ENCODE measurements around the gene VSIR. TPM values are rescaled to one million over a fixed set of nuclear protein-coding genes. Genes with fewer than 3 reads are reported as not detected.

The VSIR gene
- total and polyA plus RNA-seq, 10 of the 15 experiments (the other 5 are each of a cell fraction or from before 2014, with no cell fraction given) = 0.19 to 12.5 (median 6.7) TPM

- TF ChIP-seq, protein P1, sequence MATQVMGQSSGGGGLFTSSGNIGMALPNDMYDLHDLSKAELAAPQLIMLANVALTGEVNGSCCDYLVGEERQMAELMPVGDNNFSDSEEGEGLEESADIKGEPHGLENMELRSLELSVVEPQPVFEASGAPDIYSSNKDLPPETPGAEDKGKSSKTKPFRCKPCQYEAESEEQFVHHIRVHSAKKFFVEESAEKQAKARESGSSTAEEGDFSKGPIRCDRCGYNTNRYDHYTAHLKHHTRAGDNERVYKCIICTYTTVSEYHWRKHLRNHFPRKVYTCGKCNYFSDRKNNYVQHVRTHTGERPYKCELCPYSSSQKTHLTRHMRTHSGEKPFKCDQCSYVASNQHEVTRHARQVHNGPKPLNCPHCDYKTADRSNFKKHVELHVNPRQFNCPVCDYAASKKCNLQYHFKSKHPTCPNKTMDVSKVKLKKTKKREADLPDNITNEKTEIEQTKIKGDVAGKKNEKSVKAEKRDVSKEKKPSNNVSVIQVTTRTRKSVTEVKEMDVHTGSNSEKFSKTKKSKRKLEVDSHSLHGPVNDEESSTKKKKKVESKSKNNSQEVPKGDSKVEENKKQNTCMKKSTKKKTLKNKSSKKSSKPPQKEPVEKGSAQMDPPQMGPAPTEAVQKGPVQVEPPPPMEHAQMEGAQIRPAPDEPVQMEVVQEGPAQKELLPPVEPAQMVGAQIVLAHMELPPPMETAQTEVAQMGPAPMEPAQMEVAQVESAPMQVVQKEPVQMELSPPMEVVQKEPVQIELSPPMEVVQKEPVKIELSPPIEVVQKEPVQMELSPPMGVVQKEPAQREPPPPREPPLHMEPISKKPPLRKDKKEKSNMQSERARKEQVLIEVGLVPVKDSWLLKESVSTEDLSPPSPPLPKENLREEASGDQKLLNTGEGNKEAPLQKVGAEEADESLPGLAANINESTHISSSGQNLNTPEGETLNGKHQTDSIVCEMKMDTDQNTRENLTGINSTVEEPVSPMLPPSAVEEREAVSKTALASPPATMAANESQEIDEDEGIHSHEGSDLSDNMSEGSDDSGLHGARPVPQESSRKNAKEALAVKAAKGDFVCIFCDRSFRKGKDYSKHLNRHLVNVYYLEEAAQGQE (IDR thresholded peaks at IDR 0.05; ENCODE audit: low read depth, low read length) = no peak
- TF ChIP-seq TAF1 (IDR thresholded peaks at IDR 0.05; ENCODE audit: borderline replicate concordance, low read depth, low read length) = peak; percentile 69
- 0 out of 2 replicates have a peak, but pooled peaks have one; percentile 56 for TF ChIP-seq PKNOX1 (IDR thresholded peaks at IDR 0.05)
- TF ChIP-seq HDAC6 (IDR thresholded peaks at IDR 0.05; ENCODE audit: unreplicated experiment) = no peak
- no peak for TF ChIP-seq FOS (IDR thresholded peaks at IDR 0.05; ENCODE audit: borderline replicate concordance, extremely low read depth, insufficient read length)
- TF ChIP-seq POLR2AphosphoS2 (IDR thresholded peaks at IDR 0.05; ENCODE audit: low read depth, low read length) = peak; percentile 48; the same call in 1 of the 2 replicates
- TF ChIP-seq, protein P2, sequence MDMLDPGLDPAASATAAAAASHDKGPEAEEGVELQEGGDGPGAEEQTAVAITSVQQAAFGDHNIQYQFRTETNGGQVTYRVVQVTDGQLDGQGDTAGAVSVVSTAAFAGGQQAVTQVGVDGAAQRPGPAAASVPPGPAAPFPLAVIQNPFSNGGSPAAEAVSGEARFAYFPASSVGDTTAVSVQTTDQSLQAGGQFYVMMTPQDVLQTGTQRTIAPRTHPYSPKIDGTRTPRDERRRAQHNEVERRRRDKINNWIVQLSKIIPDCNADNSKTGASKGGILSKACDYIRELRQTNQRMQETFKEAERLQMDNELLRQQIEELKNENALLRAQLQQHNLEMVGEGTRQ (IDR thresholded peaks at IDR 0.05; ENCODE audit: borderline replicate concordance, low read depth, low read length) = no peak
- TF ChIP-seq BHLHE40 (IDR thresholded peaks at IDR 0.05; ENCODE audit: borderline replicate concordance in 1 of 2, low read depth in 2 of 2, low read length in 1 of 2) = peak; percentile 73 to 83
- 0 out of 2 replicates have a peak, but pooled peaks have one; percentile 28 for TF ChIP-seq RCOR1 (conservative IDR thresholded peaks at IDR 0.05; ENCODE audit: low read depth, low read length)
- no peak for TF ChIP-seq KAT2A (conservative IDR thresholded peaks at IDR 0.05; ENCODE audit: control insufficient read depth, low read depth, low read length)
- TF ChIP-seq SMAD5 (IDR thresholded peaks at IDR 0.05; ENCODE audit: low read depth) = no peak
- TF ChIP-seq SMARCA5 (IDR thresholded peaks at IDR 0.05) = peak; percentile 96
- peak; percentile 77; the same call in 1 of the 2 replicates for TF ChIP-seq LARP7 (IDR thresholded peaks at IDR 0.05)
- no peak for TF ChIP-seq MYC (IDR thresholded peaks at IDR 0.05; ENCODE audit: insufficient read depth, insufficient read length, insufficient replicate concordance, low read length, severe bottlenecking)
- TF ChIP-seq, protein P3, sequence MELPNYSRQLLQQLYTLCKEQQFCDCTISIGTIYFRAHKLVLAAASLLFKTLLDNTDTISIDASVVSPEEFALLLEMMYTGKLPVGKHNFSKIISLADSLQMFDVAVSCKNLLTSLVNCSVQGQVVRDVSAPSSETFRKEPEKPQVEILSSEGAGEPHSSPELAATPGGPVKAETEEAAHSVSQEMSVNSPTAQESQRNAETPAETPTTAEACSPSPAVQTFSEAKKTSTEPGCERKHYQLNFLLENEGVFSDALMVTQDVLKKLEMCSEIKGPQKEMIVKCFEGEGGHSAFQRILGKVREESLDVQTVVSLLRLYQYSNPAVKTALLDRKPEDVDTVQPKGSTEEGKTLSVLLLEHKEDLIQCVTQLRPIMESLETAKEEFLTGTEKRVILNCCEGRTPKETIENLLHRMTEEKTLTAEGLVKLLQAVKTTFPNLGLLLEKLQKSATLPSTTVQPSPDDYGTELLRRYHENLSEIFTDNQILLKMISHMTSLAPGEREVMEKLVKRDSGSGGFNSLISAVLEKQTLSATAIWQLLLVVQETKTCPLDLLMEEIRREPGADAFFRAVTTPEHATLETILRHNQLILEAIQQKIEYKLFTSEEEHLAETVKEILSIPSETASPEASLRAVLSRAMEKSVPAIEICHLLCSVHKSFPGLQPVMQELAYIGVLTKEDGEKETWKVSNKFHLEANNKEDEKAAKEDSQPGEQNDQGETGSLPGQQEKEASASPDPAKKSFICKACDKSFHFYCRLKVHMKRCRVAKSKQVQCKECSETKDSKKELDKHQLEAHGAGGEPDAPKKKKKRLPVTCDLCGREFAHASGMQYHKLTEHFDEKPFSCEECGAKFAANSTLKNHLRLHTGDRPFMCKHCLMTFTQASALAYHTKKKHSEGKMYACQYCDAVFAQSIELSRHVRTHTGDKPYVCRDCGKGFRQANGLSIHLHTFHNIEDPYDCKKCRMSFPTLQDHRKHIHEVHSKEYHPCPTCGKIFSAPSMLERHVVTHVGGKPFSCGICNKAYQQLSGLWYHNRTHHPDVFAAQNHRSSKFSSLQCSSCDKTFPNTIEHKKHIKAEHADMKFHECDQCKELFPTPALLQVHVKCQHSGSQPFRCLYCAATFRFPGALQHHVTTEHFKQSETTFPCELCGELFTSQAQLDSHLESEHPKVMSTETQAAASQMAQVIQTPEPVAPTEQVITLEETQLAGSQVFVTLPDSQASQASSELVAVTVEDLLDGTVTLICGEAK (IDR thresholded peaks at IDR 0.05; ENCODE audit: borderline replicate concordance) = no peak
- TF ChIP-seq BMI1 (IDR thresholded peaks at IDR 0.05; ENCODE audit: borderline replicate concordance) = no peak
- peak; percentile 49 for TF ChIP-seq MXI1 (IDR thresholded peaks at IDR 0.05; ENCODE audit: low read depth, low read length)
- TF ChIP-seq TCF3 (IDR thresholded peaks at IDR 0.05; ENCODE audit: borderline replicate concordance, insufficient read depth, low read depth, low read length) = peak; percentile 57; the same call in 1 of the 2 replicates
- TF ChIP-seq STAT3 (IDR thresholded peaks at IDR 0.05; ENCODE audit: low read depth, low read length) = no peak
Measured at GRCh38 chr10:71773221-71773971, at the start of gene VSIR (continued).
